Muscle of leg (tissue), 11 donors: Measurements from ENCODE around the gene MAPK1IP1L. TPM values are rescaled to one million over a fixed set of nuclear protein-coding genes. Genes with fewer than 3 reads are reported as not detected.

Experiments
- DNase-seq: peaks from one replicate; pipeline ENCODE4 v3.0.0; 2013
- H3K27ac ChIP-seq: one replicate; pipeline ENCODE4 v1.5.1; 2013; ENCODE audit warnings: mild to moderate bottlenecking, low read length, control low read depth
- H3K27me3 ChIP-seq: one replicate; pipeline ENCODE4 v1.6.1; 2013; ENCODE audit warnings: low read length; ENCODE audit not compliant: control insufficient read depth, insufficient read depth
- H3K36me3 ChIP-seq: one replicate; pipeline ENCODE4 v1.6.1; 2013; ENCODE audit warnings: low read length; ENCODE audit not compliant: control insufficient read depth, insufficient read depth
- H3K4me1 ChIP-seq: one replicate; pipeline ENCODE4 v1.6.1; 2013; ENCODE audit warnings: low read length; ENCODE audit not compliant: control insufficient read depth, insufficient read depth
- H3K4me3 ChIP-seq: one replicate; pipeline ENCODE4 v1.5.1; 2013; ENCODE audit warnings: low read length, control low read depth
- H3K9me3 ChIP-seq: replicated peaks from 2 replicates; pipeline ENCODE4 v1.6.1; 2013; ENCODE audit warnings: low read depth, low read length; ENCODE audit not compliant: control insufficient read depth
- WGBS: methylation state at CpG from one replicate; pipeline ENCODE4 v1.1.5; 2013; ENCODE audit warnings: missing lambda C conversion rate; ENCODE audit not compliant: insufficient coverage; 5-methylcytosine and 5-hydroxymethylcytosine counted together
- polyA plus RNA-seq, 8 donors: library from polyadenylated mRNA; unstranded; fragments of 120-200 nt; gene quantifications; one replicate each; pipeline versions ENCODE4 v1.2.1 to v1.2.3, GENCODE V29; 2013; ENCODE audit warnings: inconsistent platforms in 1 of 8, low replicate concordance in 1 of 8; ENCODE audit not compliant: insufficient read length in 8 of 8, insufficient read depth in 1 of 8
- total RNA-seq: library from RNA; stranded (reverse); fragments of 120-200 nt; gene quantifications from one replicate; pipeline ENCODE4 v1.2.4, GENCODE V29; 2013

The MAPK1IP1L gene
- total and polyA plus RNA-seq, 9 donors: 22.3 to 65.0 (median 58.0) TPM

DNA sequence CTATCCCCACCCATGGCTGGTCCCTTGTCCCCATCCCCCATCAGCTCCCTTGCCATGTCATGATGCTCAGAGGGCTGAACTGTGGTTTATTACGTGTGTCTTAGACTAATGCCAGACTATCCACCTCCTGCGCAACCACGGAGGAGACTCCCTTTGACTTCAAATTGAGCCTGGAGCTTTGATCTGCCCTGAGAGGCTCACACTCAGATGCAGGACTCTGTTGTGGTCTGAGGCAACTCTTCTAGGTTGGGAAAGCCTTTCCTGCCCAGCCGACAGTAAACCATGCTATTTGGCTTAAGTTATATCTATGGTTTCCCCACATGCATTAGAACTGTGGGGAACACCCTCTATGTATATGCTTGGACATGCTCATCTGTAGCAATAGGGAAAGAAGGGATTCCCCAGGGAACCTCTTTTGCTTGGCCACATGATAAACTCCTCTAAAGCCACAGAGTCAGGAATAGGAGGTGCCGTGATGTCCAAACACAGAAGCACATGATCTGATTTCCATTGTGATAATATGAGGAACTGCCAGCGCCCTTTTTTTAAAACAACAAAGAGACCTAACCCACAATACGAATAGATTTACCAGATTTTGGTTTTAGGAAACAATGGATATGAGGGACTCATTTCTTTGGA lies 66.5 kb downstream of the MAPK1IP1L start:
- 75% methylated on average over 2 of the region's 7 CpGs for WGBS
- H3K4me3 ChIP-seq: no peak overlapping the region
- H3K4me1 ChIP-seq: peaks cover 15% of the 10 kb centered on the region

DNA sequence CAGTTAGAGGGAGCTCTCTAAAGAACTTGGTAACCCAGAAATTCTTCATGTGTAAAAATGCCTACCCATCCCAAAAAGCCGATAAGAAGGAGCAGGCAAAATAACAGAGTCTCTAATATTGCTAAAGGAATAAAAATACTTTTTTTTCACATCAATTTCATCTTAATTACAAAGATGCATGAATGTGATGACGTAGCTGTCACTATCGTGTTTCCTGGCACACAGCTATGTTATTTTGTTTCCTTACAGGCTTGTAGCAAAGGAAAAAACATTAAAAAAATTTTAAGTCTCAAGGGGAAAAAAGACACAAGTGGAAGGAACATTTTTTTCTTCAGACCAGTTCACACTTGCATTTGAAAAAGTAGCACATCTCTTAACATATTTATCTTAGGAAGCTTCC lies 67.3 kb downstream of the MAPK1IP1L start:
- no peaks in the 10 kb centered on the region for H3K9me3 ChIP-seq
- H3K36me3 ChIP-seq: no peaks in the 10 kb centered on the region
- no CpG with 5 or more reads among the region's 3 CpGs for WGBS
- no peaks in the 10 kb centered on the region for H3K27me3 ChIP-seq
- peak overlapping the region; percentile 54 for H3K27ac ChIP-seq
- no peak overlapping the region for H3K4me3 ChIP-seq
- DNase-seq: no peak
- peaks cover 21% of the 10 kb centered on the region for H3K4me1 ChIP-seq

More for the DNA sequence above, 66.5 kb downstream of the MAPK1IP1L start:
- peak overlapping the region; percentile 54 for H3K27ac ChIP-seq
- H3K27me3 ChIP-seq: no peaks in the 10 kb centered on the region
- no peaks in the 10 kb centered on the region for H3K36me3 ChIP-seq
- DNase-seq: peak; percentile 60
- H3K9me3 ChIP-seq: no peaks in the 10 kb centered on the region

Other genes starting within 250 kb of the MAPK1IP1L start
- gene GCH1, start 148.8 kb upstream of the MAPK1IP1L start, total RNA-seq: 2.7 TPM
- gene GCH1, start 148.8 kb upstream of the MAPK1IP1L start, polyA plus RNA-seq: 1 to 10 TPM; 3.5 to 5.2 (median 4.3) TPM
- 8.1 TPM for gene WDHD1, start 24.5 kb upstream of the MAPK1IP1L start, total RNA-seq
- gene WDHD1, start 24.5 kb upstream of the MAPK1IP1L start, polyA plus RNA-seq: 10 to 100 TPM in 2 of 8 donors, 1 to 10 TPM in 6; 7.2 to 10.7 (median 8.2) TPM
- gene SOCS4, start 24.4 kb upstream of the MAPK1IP1L start, total RNA-seq: 8.5 TPM
- gene SOCS4, start 24.4 kb upstream of the MAPK1IP1L start, polyA plus RNA-seq: 10 to 100 TPM in 4 of 8 donors, 1 to 10 TPM in 4; 6.4 to 11.5 (median 9.8) TPM
- gene LGALS3, start 77.6 kb downstream of the MAPK1IP1L start, total RNA-seq: 32.0 TPM
- gene LGALS3, start 77.6 kb downstream of the MAPK1IP1L start, polyA plus RNA-seq: 10 to 100 TPM; 30.5 to 84.7 (median 39.5) TPM
- gene DLGAP5, start 139.9 kb downstream of the MAPK1IP1L start, total RNA-seq: 12.4 TPM
- gene DLGAP5, start 139.9 kb downstream of the MAPK1IP1L start, polyA plus RNA-seq: 10 to 100 TPM; 10.4 to 21.0 (median 13.9) TPM
- 17.2 TPM for gene FBXO34, start 219.8 kb downstream of the MAPK1IP1L start, total RNA-seq
- 10 to 100 TPM; 14.9 to 21.6 (median 16.6) TPM for gene FBXO34, start 219.8 kb downstream of the MAPK1IP1L start, polyA plus RNA-seq